Right kidney (tissue), 9 donors: Measurements from ENCODE around the gene EBF4.

Experiments used
- DNase-seq: peaks from one replicate; pipeline ENCODE4 v3.0.0-alpha.2; 2016
- long read RNA-seq, 8 donors: transcript quantifications; one replicate each; lab custom pipeline, GENCODE V29; 2026

EBF4 gene, protein sequence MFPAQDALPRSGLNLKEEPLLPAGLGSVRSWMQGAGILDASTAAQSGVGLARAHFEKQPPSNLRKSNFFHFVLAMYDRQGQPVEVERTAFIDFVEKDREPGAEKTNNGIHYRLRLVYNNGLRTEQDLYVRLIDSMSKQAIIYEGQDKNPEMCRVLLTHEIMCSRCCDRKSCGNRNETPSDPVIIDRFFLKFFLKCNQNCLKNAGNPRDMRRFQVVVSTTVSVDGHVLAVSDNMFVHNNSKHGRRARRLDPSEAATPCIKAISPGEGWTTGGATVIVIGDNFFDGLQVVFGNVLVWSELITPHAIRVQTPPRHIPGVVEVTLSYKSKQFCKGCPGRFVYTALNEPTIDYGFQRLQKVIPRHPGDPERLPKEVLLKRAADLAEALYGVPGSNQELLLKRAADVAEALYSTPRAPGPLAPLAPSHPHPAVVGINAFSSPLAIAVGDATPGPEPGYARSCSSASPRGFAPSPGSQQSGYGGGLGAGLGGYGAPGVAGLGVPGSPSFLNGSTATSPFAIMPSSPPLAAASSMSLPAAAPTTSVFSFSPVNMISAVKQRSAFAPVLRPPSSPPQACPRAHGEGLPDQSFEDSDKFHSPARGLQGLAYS
- long read RNA-seq, donor 1, transcript EBF4-206 (3 exons, 1,647 nt) = major isoform, 5 of 5 reads
- long read RNA-seq, donor 1, partial matches to known transcripts = 0 of 5 reads
- long read RNA-seq, donor 1, other reads (novel, unspliced or antisense) = 0 of 5 reads
- long read RNA-seq, donor 2 = 0 reads
- long read RNA-seq, donor 3, partial matches to known transcripts = 0 of 3 reads
- long read RNA-seq, donor 3, other reads (novel, unspliced or antisense) = 0 of 3 reads
- long read RNA-seq, donor 4, partial matches to known transcripts = 14 of 16 reads
- long read RNA-seq, donor 4, other reads (novel, unspliced or antisense) = 0 of 16 reads
- long read RNA-seq, donor 5, partial matches to known transcripts = 0 of 5 reads
- long read RNA-seq, donor 5, other reads (novel, unspliced or antisense) = 0 of 5 reads
- long read RNA-seq, donor 6, partial matches to known transcripts = 0 of 3 reads
- long read RNA-seq, donor 6, other reads (novel, unspliced or antisense) = 0 of 3 reads
- long read RNA-seq, donor 7, partial matches to known transcripts = 0 of 4 reads
- long read RNA-seq, donor 7, other reads (novel, unspliced or antisense) = 0 of 4 reads
- long read RNA-seq, donor 8, partial matches to known transcripts = 0 of 2 reads
- long read RNA-seq, donor 8, other reads (novel, unspliced or antisense) = 0 of 2 reads

DNA sequence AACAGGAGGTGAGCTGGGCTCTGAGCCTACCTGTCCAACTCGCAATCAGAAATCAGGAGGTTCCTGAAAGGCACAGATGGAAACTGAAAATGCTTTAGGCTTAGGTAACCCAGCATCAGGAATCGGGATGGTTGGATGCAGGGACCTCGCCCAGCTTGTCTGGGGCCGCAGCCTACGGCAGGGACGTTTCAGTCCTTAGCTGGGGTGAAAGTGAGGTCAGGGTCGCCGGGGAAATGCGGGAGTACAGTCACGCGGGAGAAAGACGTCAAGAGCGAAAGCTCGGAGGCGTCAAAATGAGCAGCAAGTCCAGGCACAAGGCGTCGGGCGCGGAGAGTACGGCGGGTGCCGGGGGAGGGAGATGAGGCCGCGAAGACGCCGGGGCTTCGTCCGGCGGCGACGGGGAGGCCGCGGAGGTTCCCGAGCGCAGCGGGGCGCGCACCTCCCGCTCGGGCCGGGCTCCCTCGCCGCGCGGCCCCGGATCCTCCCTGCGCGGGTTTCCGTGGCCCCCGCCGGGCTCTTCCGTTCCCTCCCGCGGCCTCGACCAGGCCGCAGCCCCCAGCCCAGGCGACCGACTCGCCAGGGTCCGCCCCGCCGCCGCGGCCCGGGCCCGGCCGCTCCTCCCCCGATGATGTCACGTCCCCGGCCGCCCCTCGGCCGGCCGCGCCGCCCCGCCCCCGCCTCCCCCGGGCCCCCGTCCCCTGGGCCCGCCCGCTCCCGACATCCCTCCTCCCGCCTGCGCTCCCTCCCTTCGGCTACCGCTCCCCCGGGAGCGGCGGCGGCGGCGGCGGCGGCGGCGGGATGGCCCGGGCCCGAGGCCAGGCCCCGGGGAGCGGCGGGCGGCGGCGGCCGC lies at the start of gene EBF4:
TSS of gene EBF4 (plus strand) at position 745 of the 850 bp plus-strand sequence. CDS start 866 bp downstream, outside the sequence.
- DNase-seq = peak; percentile 80

DNA sequence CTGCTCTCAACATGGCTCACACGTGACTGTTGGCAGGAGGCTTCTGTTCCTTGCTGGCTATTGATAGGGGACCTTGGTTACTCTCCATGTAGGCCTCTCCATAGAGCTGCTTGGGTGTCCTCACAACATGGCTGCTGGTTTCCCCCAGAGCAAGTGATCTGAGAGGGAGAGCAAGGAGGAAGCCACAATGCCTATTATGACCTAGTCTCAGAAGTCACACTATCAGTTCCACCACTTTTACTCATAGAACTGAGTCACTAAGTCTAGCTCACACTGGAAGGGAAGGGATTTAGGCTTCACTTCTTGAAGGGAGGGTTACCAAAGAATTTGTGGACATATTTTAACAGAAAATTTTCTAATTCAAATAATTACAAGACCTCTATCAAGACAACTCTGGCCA lies 48.9 kb upstream of the EBF4 start:
- no peak for DNase-seq

DNA sequence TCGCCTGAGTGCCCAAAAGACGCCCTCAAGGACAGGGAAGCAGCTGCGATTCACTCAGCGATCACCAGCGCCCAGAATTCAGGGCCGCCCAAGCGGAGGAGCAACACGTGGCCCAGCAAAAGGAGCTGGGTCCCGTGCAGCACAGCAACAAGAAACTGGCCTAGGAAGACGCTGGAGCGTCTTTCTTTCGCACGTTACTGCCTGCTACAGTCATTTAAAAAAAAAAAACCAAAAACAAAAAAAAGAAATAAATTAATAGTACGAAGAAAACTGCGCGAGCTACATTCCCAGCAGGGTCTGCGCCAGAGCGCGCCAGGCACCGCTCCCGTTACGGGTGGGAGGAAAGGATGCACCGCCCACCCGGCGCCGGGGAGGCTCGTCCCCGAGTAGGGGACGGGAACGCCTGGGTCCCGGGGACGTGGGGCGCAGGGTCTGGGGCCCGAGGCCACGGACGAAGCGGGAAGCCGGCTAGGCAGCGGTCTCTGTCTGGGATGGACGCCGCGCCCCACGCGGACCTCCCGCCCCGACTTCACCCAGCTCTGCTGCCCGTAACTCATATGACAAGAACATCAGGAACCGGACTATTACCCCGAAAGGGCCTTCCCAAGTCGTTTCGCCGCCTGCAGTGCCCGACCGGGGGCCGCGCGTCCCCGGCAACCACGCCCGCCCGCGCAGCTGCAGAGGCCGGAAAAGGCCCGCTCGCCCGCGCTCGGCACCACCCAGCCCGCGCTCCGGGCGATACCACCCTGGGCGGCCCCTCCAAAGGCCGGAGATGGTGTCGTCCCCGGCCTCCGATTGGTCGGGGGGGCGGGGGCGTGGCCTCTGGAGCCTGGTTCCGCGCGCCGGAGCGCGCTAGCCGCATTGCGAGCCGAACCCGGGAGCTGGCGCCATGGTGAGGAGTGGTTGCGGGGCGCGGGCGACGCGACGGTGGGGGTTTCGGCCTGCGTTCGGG lies 40.5 kb upstream of the EBF4 start, which contains the start of gene NOP56:
TSS of gene NOP56 (plus strand) at position 861 of the 952 bp plus-strand sequence. CDS start at position 890, 29 bp downstream.
- peak; percentile 96 for DNase-seq

DNA sequence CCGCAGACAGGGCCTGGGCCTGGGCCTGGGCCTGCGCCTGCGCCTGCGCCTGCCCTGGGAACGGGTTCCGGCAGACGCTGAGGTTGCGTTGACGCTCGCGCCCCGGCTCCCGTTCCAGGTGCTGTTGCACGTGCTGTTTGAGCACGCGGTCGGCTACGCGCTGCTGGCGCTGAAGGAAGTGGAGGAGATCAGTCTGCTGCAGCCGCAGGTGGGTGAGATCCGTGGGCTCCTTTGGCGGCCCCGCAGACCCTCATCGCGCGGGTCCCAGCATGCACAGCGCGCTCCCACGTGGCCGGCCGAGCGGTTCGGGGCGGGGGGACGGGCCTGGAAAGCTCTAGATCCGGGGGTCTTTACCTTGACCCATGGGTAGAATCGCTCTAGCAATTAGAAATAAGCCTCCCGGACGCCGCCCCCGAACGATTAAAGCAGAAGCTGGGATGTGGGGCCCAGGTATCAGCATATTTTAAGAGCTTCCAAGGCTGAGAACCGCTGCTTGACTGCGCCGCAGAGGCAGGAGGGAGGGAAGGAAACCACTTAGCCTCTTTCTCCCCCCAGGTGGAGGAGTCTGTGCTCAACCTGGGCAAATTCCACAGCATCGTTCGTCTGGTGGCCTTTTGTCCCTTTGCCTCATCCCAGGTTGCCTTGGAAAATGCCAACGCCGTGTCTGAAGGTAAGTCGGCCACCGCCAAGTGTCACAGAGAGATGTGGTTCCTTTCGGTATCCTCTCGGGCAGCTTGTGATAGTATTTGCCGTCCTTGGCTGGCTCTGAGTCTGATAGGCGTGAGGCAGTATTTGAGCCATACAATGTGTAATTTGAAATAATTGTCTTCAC lies 39.6 kb upstream of the EBF4 start:
- no peak for DNase-seq

DNA sequence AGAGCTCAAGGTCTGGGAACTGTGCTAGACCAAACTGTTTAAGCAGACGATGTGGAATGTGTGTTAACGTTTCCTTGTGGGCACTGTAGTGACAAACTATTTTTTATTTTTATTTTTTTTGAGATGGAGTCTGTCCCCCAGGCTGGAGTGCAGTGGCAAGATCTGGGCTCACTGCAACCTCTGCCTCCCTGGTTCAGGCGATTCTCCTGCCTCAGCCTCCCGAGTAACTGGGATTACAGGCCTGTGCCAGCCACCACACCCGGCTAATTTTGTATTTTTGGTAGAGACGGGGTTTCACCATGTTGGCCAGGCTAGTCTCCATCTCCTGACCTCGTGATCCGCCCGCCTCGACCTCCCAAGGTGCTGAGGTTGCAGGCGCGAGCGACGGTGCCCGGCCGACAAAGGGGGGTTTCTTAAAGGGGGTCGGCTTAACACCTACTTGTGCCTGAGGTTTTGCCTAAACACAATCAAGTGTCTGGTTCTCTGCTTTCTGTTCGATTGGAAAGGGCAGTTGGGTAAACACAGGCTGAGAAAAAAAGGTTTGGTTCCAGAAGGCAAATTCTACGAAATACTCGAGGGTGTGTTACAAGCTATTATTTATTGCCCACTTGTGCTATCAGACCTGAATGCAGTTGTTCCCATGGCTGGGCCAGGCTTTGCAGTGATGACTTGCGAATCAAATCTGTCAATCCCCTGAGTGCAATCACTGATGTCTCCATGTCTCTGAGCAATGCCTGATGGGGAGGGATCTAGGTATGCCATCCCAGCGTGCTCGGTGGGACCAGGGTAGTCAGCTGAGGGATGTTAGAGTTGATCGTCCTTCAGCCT lies 38.8 kb upstream of the EBF4 start:
- no peak for DNase-seq

DNA sequence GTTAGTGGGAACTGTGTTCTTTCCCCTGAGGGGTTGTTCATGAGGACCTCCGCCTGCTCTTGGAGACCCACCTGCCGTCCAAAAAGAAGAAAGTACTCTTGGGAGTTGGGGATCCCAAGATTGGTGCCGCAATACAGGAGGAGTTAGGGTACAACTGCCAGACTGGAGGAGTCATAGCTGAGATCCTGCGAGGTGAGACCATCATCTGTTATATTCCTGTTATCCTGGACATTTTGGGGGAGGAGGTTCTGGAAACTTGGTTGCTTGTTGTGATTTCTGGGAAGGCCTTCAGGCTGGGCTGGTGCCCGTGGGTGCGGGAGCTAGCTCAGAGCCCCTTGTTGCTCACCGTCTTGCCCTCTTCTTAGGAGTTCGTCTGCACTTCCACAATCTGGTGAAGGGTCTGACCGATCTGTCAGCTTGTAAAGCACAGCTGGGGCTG lies 38.2 kb upstream of the EBF4 start:
- no peak for DNase-seq

DNA sequence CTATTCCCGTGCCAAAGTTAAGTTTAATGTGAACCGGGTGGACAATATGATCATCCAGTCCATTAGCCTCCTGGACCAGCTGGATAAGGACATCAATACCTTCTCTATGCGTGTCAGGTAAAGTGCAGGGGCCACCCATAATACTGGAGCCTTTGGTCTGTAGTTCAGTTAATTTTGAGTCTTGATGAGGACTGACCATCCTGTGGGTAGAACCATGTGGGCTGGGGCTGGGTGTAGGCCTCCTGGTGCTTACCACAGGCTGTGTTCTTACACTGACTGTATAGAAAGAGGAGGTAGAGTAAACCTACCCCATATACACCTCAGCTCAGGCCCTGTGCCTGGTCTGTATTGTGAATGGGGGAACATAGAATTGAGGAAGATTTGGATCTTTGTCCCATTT lies 37.7 kb upstream of the EBF4 start:
- DNase-seq = no peak

DNA sequence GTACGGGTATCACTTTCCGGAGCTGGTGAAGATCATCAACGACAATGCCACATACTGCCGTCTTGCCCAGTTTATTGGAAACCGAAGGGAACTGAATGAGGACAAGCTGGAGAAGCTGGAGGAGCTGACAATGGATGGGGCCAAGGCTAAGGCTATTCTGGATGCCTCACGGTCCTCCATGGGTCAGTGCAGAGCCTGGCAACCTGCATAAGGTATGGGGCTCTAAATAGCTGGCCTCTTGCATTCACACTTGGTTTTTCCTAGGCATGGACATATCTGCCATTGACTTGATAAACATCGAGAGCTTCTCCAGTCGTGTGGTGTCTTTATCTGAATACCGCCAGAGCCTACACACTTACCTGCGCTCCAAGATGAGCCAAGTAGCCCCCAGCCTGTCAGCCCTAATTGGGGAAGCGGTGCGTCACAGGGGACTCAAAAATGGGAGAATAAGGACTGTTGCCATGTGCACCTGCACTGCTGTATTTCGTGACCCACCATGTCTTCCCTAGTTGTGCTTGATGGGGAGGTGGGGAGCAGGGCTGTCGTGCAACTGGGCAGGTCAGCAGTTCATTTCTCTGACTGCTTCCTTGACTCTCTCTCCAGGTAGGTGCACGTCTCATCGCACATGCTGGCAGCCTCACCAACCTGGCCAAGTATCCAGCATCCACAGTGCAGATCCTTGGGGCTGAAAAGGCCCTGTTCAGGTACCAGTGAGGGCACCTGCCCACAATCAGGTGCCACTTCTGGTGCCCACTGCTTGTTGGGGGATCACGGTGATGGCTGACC lies 37.1 kb upstream of the EBF4 start:
- DNase-seq = no peak

DNA sequence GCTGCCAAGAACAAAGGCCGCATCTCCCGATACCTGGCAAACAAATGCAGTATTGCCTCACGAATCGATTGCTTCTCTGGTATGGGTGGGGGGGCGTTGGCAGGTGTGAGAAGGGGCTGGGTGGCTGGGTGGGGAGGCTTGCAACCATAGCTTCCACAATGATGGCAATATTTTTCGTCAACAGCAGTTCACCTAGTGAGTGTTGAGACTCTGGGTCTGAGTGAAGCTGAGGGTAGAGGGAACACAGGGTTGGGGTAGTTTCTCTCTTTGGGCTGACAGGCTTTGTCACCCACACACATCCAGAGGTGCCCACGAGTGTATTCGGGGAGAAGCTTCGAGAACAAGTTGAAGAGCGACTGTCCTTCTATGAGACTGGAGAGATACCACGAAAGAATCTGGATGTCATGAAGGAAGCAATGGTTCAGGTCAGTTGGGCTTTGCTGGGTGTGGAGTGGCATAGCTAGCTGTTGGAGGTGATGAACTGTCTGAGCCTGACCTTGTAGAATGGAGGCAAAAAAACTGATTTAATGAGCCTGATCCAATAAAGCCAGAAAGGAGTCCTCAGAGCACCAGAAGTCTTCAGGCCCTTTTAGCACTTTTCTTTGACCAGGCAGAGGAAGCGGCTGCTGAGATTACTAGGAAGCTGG lies 36.0 kb upstream of the EBF4 start:
- no peak for DNase-seq

DNA sequence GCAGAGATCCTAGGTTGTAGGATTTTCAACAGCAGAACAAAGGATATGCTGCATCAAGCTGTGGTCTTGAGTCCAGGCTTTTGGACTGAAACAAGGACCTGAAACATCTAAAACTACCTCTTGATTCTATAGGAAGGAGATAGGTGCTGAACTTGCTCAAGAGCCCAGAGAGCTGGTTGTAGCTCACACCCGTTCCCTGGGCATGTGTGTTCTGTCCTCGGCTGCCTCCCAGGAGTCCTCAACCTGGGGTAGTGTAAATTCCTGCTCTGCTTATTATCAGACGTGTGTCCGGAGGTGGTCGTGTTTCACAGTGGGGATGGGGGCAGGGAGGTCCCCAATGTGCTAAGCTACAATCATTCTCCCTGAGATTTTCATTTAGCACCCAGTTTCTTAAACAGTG lies 35.3 kb upstream of the EBF4 start:
- no peak for DNase-seq

DNA sequence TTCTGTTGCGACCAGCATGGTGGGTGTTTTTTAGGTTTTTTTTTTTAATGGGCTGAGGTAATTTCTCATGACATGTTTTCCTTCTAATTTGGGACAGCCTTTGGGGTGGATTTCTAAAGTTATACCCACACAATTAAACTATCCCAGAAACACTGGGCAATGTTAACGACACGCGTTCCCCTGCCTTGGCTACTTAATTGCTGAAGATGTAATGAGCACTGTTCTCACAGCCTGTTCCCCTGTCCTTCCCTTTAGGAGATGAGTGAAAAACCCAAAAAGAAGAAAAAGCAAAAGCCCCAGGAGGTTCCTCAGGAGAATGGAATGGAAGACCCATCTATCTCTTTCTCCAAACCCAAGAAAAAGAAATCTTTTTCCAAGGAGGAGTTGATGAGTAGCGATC lies 34.9 kb upstream of the EBF4 start:
- DNase-seq = no peak

DNA sequence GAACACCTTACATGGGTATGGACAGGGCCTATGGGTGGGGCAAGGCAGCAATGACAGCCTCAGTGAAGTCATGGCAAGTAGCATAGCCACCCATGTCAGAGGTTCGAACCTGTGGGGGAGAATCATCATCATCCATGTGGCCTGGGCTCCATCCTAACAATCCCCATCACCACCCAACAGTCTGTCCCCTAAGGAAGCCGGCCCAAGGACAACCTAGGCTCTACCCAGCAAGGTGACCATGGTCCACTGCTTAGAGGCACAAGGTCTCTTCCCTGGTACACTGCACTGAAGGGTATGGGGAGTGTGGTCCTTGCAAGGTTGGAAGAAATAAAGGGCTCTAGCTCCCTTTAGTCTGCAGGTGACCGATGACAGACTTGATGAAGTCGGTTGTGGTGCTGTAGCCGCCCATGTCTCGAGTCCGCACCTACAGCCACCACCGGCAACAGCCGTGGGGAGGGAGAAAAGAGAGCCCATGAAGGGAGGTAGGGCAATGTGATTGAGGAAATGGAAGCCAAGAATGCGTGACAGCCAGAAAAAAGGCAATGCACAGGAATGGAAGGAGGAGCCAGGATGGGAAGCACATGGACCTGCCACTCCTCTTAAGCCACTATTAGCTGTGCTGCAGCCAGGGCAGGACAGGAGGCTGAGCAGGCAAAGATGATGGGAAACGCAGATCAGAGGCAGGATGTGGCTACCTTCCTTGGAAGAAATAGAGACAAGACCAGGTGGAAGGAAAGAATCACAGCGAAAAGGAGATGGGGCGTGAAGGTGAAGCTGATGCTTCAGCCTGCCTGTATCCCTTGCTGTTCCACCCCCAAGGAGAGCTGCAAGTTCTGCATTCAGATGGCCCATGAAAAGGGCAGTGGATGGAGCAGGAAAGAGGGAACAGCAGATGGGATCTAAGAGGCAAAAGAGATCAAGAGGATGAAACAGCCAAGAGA lies 33.9 kb upstream of the EBF4 start:
- DNase-seq = no peak

DNA sequence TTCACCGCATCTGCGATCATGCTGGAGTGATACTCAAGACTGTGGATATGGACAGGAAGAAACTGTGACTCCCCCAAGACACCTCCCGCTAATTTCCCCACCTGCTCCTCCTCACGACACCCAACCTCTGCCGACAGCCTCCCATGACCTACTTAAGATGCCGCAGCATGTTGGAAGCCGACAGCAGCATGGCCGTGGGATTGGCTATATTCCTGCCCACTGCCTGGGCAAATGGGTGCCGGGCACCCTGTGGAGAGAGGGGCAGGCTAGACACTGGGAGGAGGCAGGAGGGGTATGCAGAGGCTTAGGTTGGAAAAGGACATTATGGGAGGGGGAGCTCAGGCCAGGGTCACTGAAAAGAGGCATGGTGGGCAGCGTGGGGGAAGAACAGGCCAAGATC lies 33.0 kb upstream of the EBF4 start:
- no peak for DNase-seq

DNA sequence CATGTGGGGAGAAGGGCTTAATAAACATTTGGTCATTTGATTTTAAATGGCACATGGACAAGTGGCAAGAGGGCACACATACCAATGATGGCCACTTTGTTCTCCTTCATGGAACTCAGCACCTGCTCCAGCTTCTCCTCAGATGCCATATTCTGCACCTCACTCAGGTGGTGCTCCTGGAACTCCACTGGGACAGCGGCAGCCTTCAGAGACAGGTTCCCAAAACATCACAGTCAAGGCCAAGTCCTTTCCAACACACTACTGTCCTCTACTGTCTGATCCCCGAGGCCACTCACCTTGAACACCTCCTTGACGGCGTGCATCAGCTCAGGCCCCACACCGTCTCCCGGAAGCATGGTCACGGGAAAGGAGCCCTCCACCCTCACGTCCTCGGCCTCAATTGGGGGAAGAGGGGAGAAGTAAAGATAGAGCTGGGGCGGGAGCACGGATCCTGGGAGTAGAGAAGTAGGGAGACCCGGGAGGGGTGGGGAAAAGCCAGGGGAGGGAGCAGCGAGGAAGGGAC lies 29.2 kb upstream of the EBF4 start:
- DNase-seq = no peak
